GM12874 (cell line): ENCODE results near the gene GPR153.

Experiments
- CTCF ChIP-seq: IDR thresholded peaks from 2 replicates; pipeline ENCODE4 v1.5.1; 2011; ENCODE audit warnings: low read depth, mild to moderate bottlenecking, control low read depth, low read length, moderate library complexity; ENCODE audit not compliant: insufficient read depth

Gene GPR153

DNA sequence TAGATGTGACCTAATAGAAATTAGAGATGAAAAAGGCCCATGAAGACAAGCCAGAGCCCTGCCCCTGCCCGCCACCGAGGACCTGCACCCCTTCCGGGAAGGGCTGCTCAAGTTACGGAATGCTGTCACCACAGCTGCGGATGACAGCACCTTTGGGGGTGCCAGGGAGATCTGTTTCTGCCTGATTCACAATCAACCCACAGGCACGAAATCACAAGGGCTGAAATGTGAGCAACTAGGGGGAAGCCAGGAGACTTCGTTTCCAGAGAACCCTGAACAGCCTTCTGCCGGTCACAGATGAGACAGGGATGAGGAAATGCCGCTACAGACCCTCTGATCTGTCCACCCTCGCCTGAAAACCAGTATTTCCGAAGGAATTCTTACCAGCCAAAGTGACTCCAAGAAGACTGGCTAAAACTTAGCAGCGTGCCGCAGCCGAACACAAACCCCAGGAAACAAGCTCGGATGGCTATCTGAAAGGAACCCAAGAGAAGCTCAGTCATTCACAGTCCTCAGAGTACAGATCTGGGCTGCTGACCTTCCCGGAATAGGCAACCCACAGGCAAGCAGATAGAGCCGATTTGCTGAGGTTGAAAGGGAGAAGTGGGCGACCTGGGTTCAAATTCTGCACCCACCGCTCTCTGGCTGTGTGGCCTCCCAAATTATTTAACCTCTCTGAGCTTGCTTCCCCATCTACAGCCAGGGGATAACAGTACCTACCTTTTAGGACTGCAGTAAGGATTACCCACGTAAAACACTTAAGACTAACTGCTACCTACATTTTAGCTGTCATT lies 26.2 kb downstream of the GPR153 start:
- TF ChIP-seq CTCF: no peak

GRCh38 chr1:6233376-6233775 lies 27.5 kb downstream of the GPR153 start:
- no peak for TF ChIP-seq CTCF

GRCh38 chr1:6225651-6226050 lies 35.2 kb downstream of the GPR153 start:
- TF ChIP-seq CTCF: no peak

GRCh38 chr1:6224718-6225117 lies 36.2 kb downstream of the GPR153 start:
- TF ChIP-seq CTCF: no peak

DNA sequence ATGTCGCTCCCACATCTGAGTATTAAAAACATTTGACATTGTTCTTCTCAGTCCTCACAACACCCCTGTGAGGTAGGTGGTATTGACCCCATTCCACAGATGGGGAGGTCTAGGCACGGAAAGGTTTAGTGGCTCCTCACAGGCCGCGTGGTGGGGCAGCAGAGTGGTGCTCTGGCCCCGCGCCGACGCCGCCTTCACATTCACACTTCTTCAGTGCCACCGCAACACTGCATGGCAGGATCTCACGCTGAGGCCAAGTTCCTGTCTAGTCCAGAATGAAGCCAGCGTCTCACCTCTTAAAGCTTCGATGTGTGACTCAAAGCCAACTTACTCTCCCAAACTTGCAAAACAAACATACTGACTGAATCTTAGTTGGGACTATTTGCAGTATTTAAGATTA lies 37.3 kb downstream of the GPR153 start:
- TF ChIP-seq CTCF: no peak

DNA sequence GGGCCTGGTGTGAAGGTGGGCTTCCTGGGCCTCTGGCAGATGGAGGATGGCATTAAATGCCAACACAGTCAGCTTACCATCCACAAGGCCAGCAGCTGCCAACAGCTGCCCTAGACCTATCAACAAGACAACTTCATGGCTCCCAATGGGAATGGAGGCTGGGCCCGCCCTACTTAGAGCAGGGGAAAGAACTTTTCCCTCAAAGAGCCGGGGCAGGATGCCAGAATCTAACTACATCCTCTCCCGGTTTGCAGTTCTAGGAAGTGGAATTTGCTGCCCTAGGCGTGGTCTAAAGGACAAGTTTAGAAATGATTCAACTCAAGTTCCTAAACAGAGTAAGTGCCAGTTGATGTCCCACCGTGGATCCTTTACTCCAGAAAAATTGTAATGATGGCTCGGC lies 38.3 kb downstream of the GPR153 start:
- no peak for TF ChIP-seq CTCF

DNA sequence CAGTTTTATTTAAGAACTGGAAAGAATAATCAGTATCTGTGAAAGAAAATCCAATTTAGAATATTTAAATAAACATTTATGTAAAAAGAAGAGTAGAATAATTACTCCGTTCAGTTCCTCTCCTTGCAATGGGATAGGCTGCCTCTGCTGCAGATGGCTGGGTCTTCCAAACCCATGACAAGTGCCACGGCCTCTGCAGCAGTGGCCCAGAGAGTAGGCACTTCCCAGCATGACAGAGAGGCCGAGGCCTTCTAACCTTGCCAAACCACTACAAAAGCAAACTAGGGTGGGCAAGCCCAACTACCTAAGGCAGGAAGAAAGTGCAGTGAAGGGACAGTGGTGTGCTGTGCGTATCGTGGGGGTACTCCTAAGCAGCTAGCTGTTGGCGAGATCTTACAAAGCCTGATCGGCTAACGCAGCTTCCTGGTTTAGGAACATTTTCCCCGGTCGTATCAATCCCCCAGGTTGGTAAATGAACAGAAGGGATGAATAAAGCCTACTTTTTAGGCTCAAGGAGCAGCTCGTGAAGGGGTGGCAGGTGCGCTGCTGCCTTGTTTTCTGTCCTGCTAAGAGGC lies 39.6 kb downstream of the GPR153 start:
- TF ChIP-seq CTCF: no peak
